GM23338 (cell line): ENCODE results near the gene TLR1. TPM values are rescaled to one million over a fixed set of nuclear protein-coding genes. Genes with fewer than 3 reads are reported as not detected.
"Not testable (repeated sequence)": the region's sequence is repeated elsewhere in the genome, so short reads cannot be mapped to it uniquely, and the experiment has no call there.

Experiments used
- ATAC-seq: fragments of 200-7000 bp; cut with Tn5 transposase; 3 replicates; pipeline ENCODE4 v1.9.1; 2020
- DNase-seq: peaks from one replicate; pipeline ENCODE4 v3.0.0-alpha.2; 2015; ENCODE audit warnings: low spot score
- H2AFZ ChIP-seq: fragments of 200-600 bp; sonication (generic); 2 replicates; pipeline ENCODE4 v1.8.0; 2016; ENCODE audit warnings: antibody characterized with exemption, mild to moderate bottlenecking, moderate library complexity
- H3F3A ChIP-seq: fragments of 200-600 bp; sonication (generic); replicated peaks from 2 replicates; pipeline ENCODE4 v1.8.0; 2017; ENCODE audit warnings: antibody characterized with exemption, mixed run types, low read depth
- H3K27ac ChIP-seq: fragments of 200-600 bp; sonication (generic); 2 replicates; pipeline ENCODE4 v1.6.1; 2016; ENCODE audit warnings: low read depth
- H3K27me3 ChIP-seq: fragments of 200-600 bp; sonication (generic); 2 replicates; pipeline ENCODE4 v1.8.0; 2016; ENCODE audit warnings: mild to moderate bottlenecking, mixed run types, moderate library complexity; ENCODE audit not compliant: insufficient read depth
- H3K36me3 ChIP-seq: fragments of 200-600 bp; sonication (generic); 2 replicates; pipeline ENCODE4 v1.8.0; 2016; ENCODE audit warnings: mild to moderate bottlenecking; ENCODE audit not compliant: insufficient read depth
- H3K4me1 ChIP-seq: fragments of 200-600 bp; sonication (generic); 2 replicates; pipeline ENCODE4 v1.8.0; 2016; ENCODE audit warnings: mild to moderate bottlenecking, moderate library complexity; ENCODE audit not compliant: insufficient read depth
- H3K4me2 ChIP-seq: fragments of 200-600 bp; sonication (generic); 2 replicates; pipeline ENCODE4 v1.7.1; 2017; ENCODE audit warnings: mixed run types
- H3K4me3 ChIP-seq: fragments of 200-600 bp; sonication (generic); 2 replicates; pipeline ENCODE4 v1.6.1; 2016; ENCODE audit warnings: mixed run types
- H3K79me2 ChIP-seq: fragments of 200-600 bp; sonication (generic); replicated peaks from 2 replicates; pipeline ENCODE4 v1.8.0; 2017; ENCODE audit warnings: mild to moderate bottlenecking; ENCODE audit not compliant: insufficient read depth
- H3K9me2 ChIP-seq: fragments of 200-600 bp; sonication (generic); 2 replicates; pipeline ENCODE4 v1.8.0; 2017; ENCODE audit not compliant: insufficient read depth
- H4K20me1 ChIP-seq: fragments of 200-600 bp; sonication (generic); replicated peaks from 2 replicates; pipeline ENCODE4 v1.8.0; 2017; ENCODE audit warnings: mild to moderate bottlenecking; ENCODE audit not compliant: insufficient read depth
- H3K27ac Mint-ChIP-seq: 2 replicates; pipeline ENCODE4 v1.8.0; 2020; ENCODE audit warnings: inconsistent platforms, mild to moderate bottlenecking, moderate library complexity, mixed read lengths
- H3K27me3 Mint-ChIP-seq: 3 replicates; pipeline ENCODE4 v1.8.0; 2022; ENCODE audit warnings: low read depth, mild to moderate bottlenecking, moderate library complexity, mixed read lengths, inconsistent platforms; ENCODE audit not compliant: insufficient read depth, poor library complexity
- H3K36me3 Mint-ChIP-seq: 3 replicates; pipeline ENCODE4 v1.8.0; 2021; ENCODE audit warnings: low read depth, mild to moderate bottlenecking, inconsistent platforms, moderate library complexity, mixed read lengths
- H3K4me1 Mint-ChIP-seq: 3 replicates; pipeline ENCODE4 v1.8.0; 2020; ENCODE audit warnings: mild to moderate bottlenecking, inconsistent platforms, mixed read lengths
- H3K4me3 Mint-ChIP-seq: 3 replicates; pipeline ENCODE4 v1.8.0; 2021; ENCODE audit warnings: moderate library complexity, mild to moderate bottlenecking, inconsistent platforms, mixed read lengths
- H3K9me3 Mint-ChIP-seq: 3 replicates; pipeline ENCODE4 v1.8.0; 2020; ENCODE audit warnings: moderate library complexity, mild to moderate bottlenecking, inconsistent platforms, mixed read lengths
- CREB1 ChIP-seq: fragments of 250-450 bp; sonication (Bioruptor Pico); IDR thresholded peaks from 2 replicates; pipeline ENCODE4 v1.5.0; 2020; ENCODE audit warnings: low read depth, mild to moderate bottlenecking, moderate library complexity
- CTCF ChIP-seq, 2 experiments: fragments of 200-600 bp in 1 of 2; sonication (generic) in 1 of 2; conservative IDR thresholded peaks; 2 replicates each; pipeline versions ENCODE4 v1.5.1 to v1.6.1; 2016 to 2017; ENCODE audit warnings: antibody characterized with exemption in 2 of 2, low read depth in 2 of 2, mild to moderate bottlenecking in 2 of 2, moderate library complexity in 1 of 2
- EZH2 ChIP-seq: fragments of 200-600 bp; sonication (generic); IDR thresholded peaks from one replicate; pipeline ENCODE4 v1.8.0; 2017; ENCODE audit warnings: antibody characterized with exemption, mild to moderate bottlenecking, low read depth; ENCODE audit not compliant: unreplicated experiment
- EZH2phosphoT487 ChIP-seq: fragments of 200-600 bp; sonication (generic); IDR thresholded peaks from one replicate; pipeline ENCODE4 v1.8.1; 2018; ENCODE audit warnings: antibody characterized with exemption; ENCODE audit not compliant: unreplicated experiment
- JUNB ChIP-seq: IDR thresholded peaks from one replicate; pipeline ENCODE4 v1.6.1; 2016; ENCODE audit warnings: antibody characterized with exemption; ENCODE audit not compliant: unreplicated experiment
- POLR2AphosphoS5 ChIP-seq: IDR thresholded peaks from 2 replicates; pipeline ENCODE4 v1.6.1; 2016; ENCODE audit warnings: antibody characterized with exemption, low read depth
- STAT1 ChIP-seq: IDR thresholded peaks from one replicate; pipeline ENCODE4 v1.6.1; 2016; ENCODE audit warnings: antibody characterized with exemption; ENCODE audit not compliant: unreplicated experiment
- ZNF114 ChIP-seq: fragments of 250-450 bp; sonication (Bioruptor Pico); IDR thresholded peaks from 2 replicates; pipeline ENCODE4 v1.5.0; 2020; ENCODE audit warnings: mild to moderate bottlenecking, moderate library complexity
- ZNF331 ChIP-seq: fragments of 250-450 bp; sonication (Bioruptor Pico); IDR thresholded peaks from 2 replicates; pipeline ENCODE4 v1.5.0; 2020; ENCODE audit warnings: low read depth, mild to moderate bottlenecking, moderate library complexity
- ZNF462 ChIP-seq: fragments of 250-450 bp; sonication (Bioruptor Pico); IDR thresholded peaks from 2 replicates; pipeline ENCODE4 v1.5.0; 2020; ENCODE audit warnings: mild to moderate bottlenecking, moderate library complexity
- polyA plus RNA-seq: library from polyadenylated mRNA; unstranded; fragments of >200 nt; fragmentation: Nextera tagmentation; extraction: Ambion mirVana; gene quantifications from 2 replicates; pipeline ENCODE4 v1.2.1, GENCODE V29; 2016
- total RNA-seq: library from RNA; depleted of rRNA; stranded (reverse); fragments of >200 nt; shearing (Covaris generic); gene quantifications from 2 replicates; pipeline ENCODE4 v1.2.3, GENCODE V29; 2014

Gene TLR1
- total and polyA plus RNA-seq, 2 experiments from 2014 or later = 0.07 TPM; not detected in 1

- ATAC-seq, DNase-seq, H3K9me3 Mint-ChIP-seq, H2AFZ ChIP-seq, H4K20me1 ChIP-seq, H3K36me3 ChIP-seq, H3K4me2 ChIP-seq, H3K4me1 Mint-ChIP-seq, H3K27ac Mint-ChIP-seq, H3K4me3 ChIP-seq, H3K9me2 ChIP-seq, H3K27me3 ChIP-seq, H3K4me3 Mint-ChIP-seq, H3K27ac ChIP-seq, H3K79me2 ChIP-seq, H3K4me1 ChIP-seq, H3K36me3 Mint-ChIP-seq, H3K27me3 Mint-ChIP-seq, H3F3A ChIP-seq: not testable (repeated sequence)
Measured at GRCh38 chr4:38770281-38770680, 34.3 kb downstream of the TLR1 start.

GRCh38 chr4:38769857-38770256 lies 34.7 kb downstream of the TLR1 start:
- H3K4me3 Mint-ChIP-seq = no peak overlapping the region
- H3K9me2 ChIP-seq = 0 out of 2 replicates have a peak, but pooled peaks cover 4% of the 10 kb centered on the region
- H3F3A ChIP-seq = no peaks in the 10 kb centered on the region
- H3K79me2 ChIP-seq = no peaks in the 10 kb centered on the region
- no peaks in the 10 kb centered on the region for H3K27me3 ChIP-seq
- H4K20me1 ChIP-seq = no peaks in the 10 kb centered on the region
- ATAC-seq (no peak), DNase-seq (no peak)
- H3K4me3 ChIP-seq = no peak overlapping the region
- H3K4me2 ChIP-seq = no peak overlapping the region
- TF ChIP-seq ZNF331 (CRISPR knock-in tag) (no peak), CTCF (conservative IDR thresholded peaks at IDR 0.05; ENCODE audit: low read depth in 2 of 2) (no peak), POLR2AphosphoS5 (no peak)
- H3K27ac ChIP-seq = no peak overlapping the region
- no peak overlapping the region for H2AFZ ChIP-seq
- no peaks in the 10 kb centered on the region for H3K4me1 ChIP-seq
- H3K27ac Mint-ChIP-seq = no peak overlapping the region
- H3K4me1 Mint-ChIP-seq = no peaks in the 10 kb centered on the region
- H3K36me3 ChIP-seq = no peaks in the 10 kb centered on the region
- no peaks in the 10 kb centered on the region; the same call in 2 of the 3 replicates for H3K9me3 Mint-ChIP-seq
- H3K27me3 Mint-ChIP-seq = peaks cover 3% of the 10 kb centered on the region
- no peaks in the 10 kb centered on the region; the same call in 2 of the 3 replicates for H3K36me3 Mint-ChIP-seq

- no peak overlapping the region for H3K27ac ChIP-seq
- H3K27ac Mint-ChIP-seq = no peak overlapping the region
- H3K9me3 Mint-ChIP-seq = no peaks in the 10 kb centered on the region; the same call in 2 of the 3 replicates
- no peak for TF ChIP-seq STAT1
- TF ChIP-seq JUNB = no peak
- TF ChIP-seq CREB1 (CRISPR knock-in tag) = no peak
- no peak for TF ChIP-seq EZH2phosphoT487
- no peak for TF ChIP-seq POLR2AphosphoS5
- TF ChIP-seq EZH2 = no peak
- TF ChIP-seq ZNF462 = no peak
- TF ChIP-seq ZNF331 (CRISPR knock-in tag) = no peak
- no peak for TF ChIP-seq ZNF114 (CRISPR knock-in tag)
Measured at GRCh38 chr4:38769441-38769840, 35.1 kb downstream of the TLR1 start.

More at GRCh38 chr4:38769441-38769840, 35.1 kb downstream of the TLR1 start:
- Histone ChIP-seq H3K4me2 (no peak overlapping the region), H2AFZ (no peak overlapping the region), H3K36me3 (no peaks in the 10 kb centered on the region), H3K79me2 (no peaks in the 10 kb centered on the region), H3K27me3 (no peaks in the 10 kb centered on the region), H3F3A (no peaks in the 10 kb centered on the region), H3K4me3 (no peak overlapping the region), H3K4me1 (no peaks in the 10 kb centered on the region), H4K20me1 (no peaks in the 10 kb centered on the region), H3K9me2 (0 out of 2 replicates have a peak, but pooled peaks cover 4% of the 10 kb centered on the region)
- DNase-seq (no peak), ATAC-seq (no peak)
- no peak overlapping the region for H3K4me3 Mint-ChIP-seq
- peaks cover 3% of the 10 kb centered on the region for H3K27me3 Mint-ChIP-seq
- no peaks in the 10 kb centered on the region; the same call in 2 of the 3 replicates for H3K36me3 Mint-ChIP-seq
- no peaks in the 10 kb centered on the region for H3K4me1 Mint-ChIP-seq
